Panc1 (cell line): Measurements from ENCODE around the gene MRPL48. TPM values are rescaled to one million over a fixed set of nuclear protein-coding genes. Genes with fewer than 3 reads are reported as not detected.
A peak's percentile ranks its signal among the peaks of the same experiment; 100 is the strongest.

ENCODE experiments used
- ATAC-seq: fragments of 200-7000 bp; cut with Tn5 transposase; 2 replicates; pipeline ENCODE4 v1.9.1; 2020; ENCODE audit warnings: mild to moderate bottlenecking, moderate library complexity
- BruUV-seq: library from RNA; stranded (reverse); fragments of 400-500 nt; replicated peaks from 2 replicates; lab custom pipeline; 2021; lab: Mats Ljungman, UMichigan
- CTCF ChIA-PET: fragments of 300-600 bp; sonication (Branson Sonifier 250); formaldehyde crosslinking; loops from one replicate; lab custom pipeline; 2022; ENCODE audit warnings: antibody characterized with exemption; lab: Charles Lee
- POLR2A ChIA-PET: fragments of 300-600 bp; sonication (Branson Sonifier 250); formaldehyde crosslinking; loops from one replicate; lab custom pipeline; 2022; ENCODE audit warnings: antibody characterized with exemption; lab: Charles Lee
- DNase-seq: peaks from one replicate; pipeline ENCODE4 v3.0.0-alpha.2; 2010; ENCODE audit warnings: low read depth, low spot score
- H3K27ac ChIP-seq: 2 replicates; pipeline ENCODE4 v1.5.1; 2011; ENCODE audit warnings: mild to moderate bottlenecking, low read length, inconsistent platforms
- H3K27me3 ChIP-seq: fragments of 200-500 bp; sonication (Bioruptor generic); 2 replicates; pipeline ENCODE4 v1.6.0; 2014; ENCODE audit warnings: low read length, inconsistent platforms; ENCODE audit not compliant: control insufficient read depth, insufficient read depth
- H3K36me3 ChIP-seq: fragments of 200-500 bp; sonication (Bioruptor generic); 2 replicates; pipeline ENCODE4 v1.5.1; 2014; ENCODE audit warnings: inconsistent platforms, mild to moderate bottlenecking, low read length, moderate library complexity; ENCODE audit not compliant: control insufficient read depth, insufficient read depth
- H3K4me1 ChIP-seq: 2 replicates; pipeline ENCODE4 v1.5.1; 2011; ENCODE audit warnings: inconsistent platforms, mild to moderate bottlenecking, low read length, moderate library complexity; ENCODE audit not compliant: control insufficient read depth, insufficient read depth
- H3K4me3 ChIP-seq, 2 experiments: 2 replicates each; pipeline ENCODE4 v1.5.1; 2011 to 2012; ENCODE audit warnings: low read depth in 2 of 2, low read length in 2 of 2, mild to moderate bottlenecking in 2 of 2, inconsistent platforms in 1 of 2, moderate library complexity in 1 of 2
- H3K9me3 ChIP-seq: fragments of 200-500 bp; sonication (Bioruptor generic); 2 replicates; pipeline ENCODE4 v1.5.1; 2014; ENCODE audit warnings: low read depth, mild to moderate bottlenecking, inconsistent platforms, low read length, moderate library complexity; ENCODE audit not compliant: control insufficient read depth, insufficient read depth
- CTCF ChIP-seq: fragments of 450-650 bp; IDR thresholded peaks from 2 replicates; pipeline ENCODE4 v1.5.1; 2017; ENCODE audit warnings: mild to moderate bottlenecking
- POLR2AphosphoS5 ChIP-seq: IDR thresholded peaks from 2 replicates; pipeline ENCODE4 v1.6.1; 2012; ENCODE audit warnings: mild to moderate bottlenecking, low read depth, low read length, moderate library complexity
- REST ChIP-seq, 2 experiments: IDR thresholded peaks; 2 replicates each; pipeline ENCODE4 v1.6.1; 2011 to 2012; ENCODE audit warnings: low read depth in 2 of 2, control low read depth in 1 of 2, low read length in 1 of 2, mild to moderate bottlenecking in 1 of 2, moderate library complexity in 1 of 2; ENCODE audit not compliant: insufficient read depth in 1 of 2
- SIN3A ChIP-seq: IDR thresholded peaks from 2 replicates; pipeline ENCODE4 v1.6.1; 2012; ENCODE audit warnings: low read depth, mild to moderate bottlenecking, low read length, moderate library complexity, borderline replicate concordance; ENCODE audit not compliant: insufficient read depth
- TCF7L2 ChIP-seq: IDR thresholded peaks from 2 replicates; pipeline ENCODE4 v1.6.1; 2011; ENCODE audit warnings: mild to moderate bottlenecking, low read depth, low read length, inconsistent platforms
- in situ Hi-C: cut with HindIII; loops from 2 replicates; pipeline ENCODE4 v1.10.0; 2016; ENCODE audit warnings: low sequenced_read_pairs, low pct_unique_long_range_greater_than_20kb
- intact Hi-C: fragments of 100-400 bp; cut with micrococcal nuclease; formaldehyde crosslinking; loops from one replicate; pipeline ENCODE4 v1.10.0; 2022; ENCODE audit not compliant: unreplicated experiment
- total RNA-seq: library from RNA; stranded (reverse); gene quantifications from one replicate; pipeline ENCODE4 v1.2.1, GENCODE V29; 2021; ENCODE audit not compliant: unreplicated experiment

MRPL48 gene
- total RNA-seq, 1 experiment from 2014 or later = 42.0 TPM

DNA sequence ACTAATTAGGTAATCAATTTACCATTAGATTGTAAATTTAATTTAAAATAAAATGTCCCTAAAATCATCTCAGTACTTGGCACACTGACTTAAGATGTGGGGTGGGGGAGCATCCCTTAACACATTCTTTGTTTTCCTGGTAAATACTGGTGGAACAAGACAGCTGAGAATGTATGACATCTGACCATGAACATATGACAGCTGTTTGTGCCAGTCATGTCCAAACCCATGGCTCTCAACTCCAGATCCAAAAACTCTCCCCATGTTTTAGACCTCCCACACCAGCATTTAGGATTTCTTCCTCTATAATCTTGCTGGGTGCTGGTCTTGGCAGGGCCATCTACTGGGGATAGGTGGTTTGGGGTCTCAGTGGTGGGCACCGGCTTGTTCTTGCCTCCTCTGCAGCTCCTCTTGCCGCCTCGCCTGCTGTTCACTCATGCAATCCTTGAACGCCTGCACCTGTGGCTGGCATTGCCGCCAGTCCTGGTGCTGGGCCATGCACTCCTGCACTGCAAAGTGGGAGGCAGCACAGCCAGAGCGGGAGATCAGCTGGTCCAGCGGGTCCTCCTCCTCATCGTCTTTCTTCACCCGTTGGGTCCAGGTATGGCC lies 85.2 kb downstream of the MRPL48 start:
- Histone ChIP-seq H3K4me1 (peaks cover 18% of the 10 kb centered on the region), H3K27me3 (no peaks in the 10 kb centered on the region), H3K27ac (no peak overlapping the region), H3K9me3 (no peaks in the 10 kb centered on the region), H3K4me3 (no peak overlapping the region), H3K36me3 (peaks cover 11% of the 10 kb centered on the region)
- ChIA-PET POLR2A (no interaction called here), CTCF (interaction anchor here (0.6 kb wide), 1 partner anchor 691 kb away, joined by 7 read pairs; no protein-coding TSS in a partner anchor)
- ATAC-seq (no peak), DNase-seq (no peak)
- in situ Hi-C loops = no loop called here
- no peak for TF ChIP-seq REST (IDR thresholded peaks at IDR 0.05; ENCODE audit: insufficient read depth in 1 of 2, low read depth in 2 of 2, low read length in 1 of 2)
- TF ChIP-seq POLR2AphosphoS5 = no peak
- no peak for TF ChIP-seq SIN3A
- TF ChIP-seq TCF7L2 = no peak
- TF ChIP-seq CTCF = no peak
- intact Hi-C loops = no loop called here
- no TSS peak for BruUV-seq

DNA sequence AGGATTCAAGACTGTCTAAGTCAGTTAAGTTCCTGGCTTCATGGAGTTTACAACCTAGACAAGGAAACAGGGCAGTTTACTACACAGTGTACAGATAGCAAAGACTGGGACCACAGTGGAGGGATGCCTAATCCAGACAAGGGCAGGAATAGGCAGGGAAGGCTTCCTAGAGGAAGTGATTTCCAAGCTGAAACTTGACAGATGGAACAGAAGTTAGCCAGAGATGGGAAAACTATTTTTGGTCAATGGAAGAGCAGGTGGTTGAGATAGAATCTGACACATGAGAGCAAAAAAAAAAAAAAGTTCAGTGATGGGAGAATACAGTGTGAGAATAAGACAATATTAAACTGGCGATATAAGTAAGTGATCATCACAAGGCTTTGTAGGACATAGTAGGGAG lies 87.7 kb downstream of the MRPL48 start:
- no peaks in the 10 kb centered on the region for H3K27me3 ChIP-seq
- no TSS peak for BruUV-seq
- peaks cover 12% of the 10 kb centered on the region for H3K4me1 ChIP-seq
- peak overlapping the region; percentile 84 to 88 for H3K4me3 ChIP-seq
- ATAC-seq = no peak
- in situ Hi-C loops (no loop called here), intact Hi-C loops (no loop called here)
- no peaks in the 10 kb centered on the region for H3K9me3 ChIP-seq
- ChIA-PET CTCF (no interaction called here), POLR2A (interaction anchor here (0.6 to 0.7 kb wide), 3 partner anchors 107 to 423 kb away, joined by 3 to 8 read pairs (median 7); partner anchors contain the start of gene UCP2)
- DNase-seq = no peak
- no peak for TF ChIP-seq CTCF
- TF ChIP-seq SIN3A = no peak
- TF ChIP-seq POLR2AphosphoS5 = no peak
- TF ChIP-seq TCF7L2 = no peak
- H3K36me3 ChIP-seq = peaks cover 11% of the 10 kb centered on the region
- H3K27ac ChIP-seq = peak overlapping the region; percentile 100
